Vagina (tissue), 2 donors: ENCODE results near the gene PRELID2.

Experiments
- POLR2A ChIP-seq, 2 donors: fragments of 450-650 bp; IDR thresholded peaks; one replicate each; pipeline ENCODE4 v1.6.1; 2017; ENCODE audit warnings: antibody characterized with exemption in 2 of 2, mild to moderate bottlenecking in 2 of 2, moderate library complexity in 2 of 2
- POLR2AphosphoS5 ChIP-seq, 2 donors: sonication (generic); formaldehyde crosslinking; IDR thresholded peaks; one replicate each; pipeline ENCODE4 v1.9.0; 2017; ENCODE audit warnings: antibody characterized with exemption in 2 of 2, mild to moderate bottlenecking in 2 of 2, low read depth in 1 of 2; ENCODE audit not compliant: insufficient read depth in 1 of 2
- TF ChIP-seq, protein P1 (sequence below), 3 experiments: fragments of 450-650 bp in 2 of 3; fragments of 200-600 bp in 1 of 3; sonication (generic) in 1 of 3; IDR thresholded peaks; one replicate each; pipeline ENCODE4 v1.5.1; 2017 to 2019; ENCODE audit warnings: antibody characterized with exemption in 3 of 3, mild to moderate bottlenecking in 2 of 3, moderate library complexity in 2 of 3

- TF ChIP-seq, protein P1, sequence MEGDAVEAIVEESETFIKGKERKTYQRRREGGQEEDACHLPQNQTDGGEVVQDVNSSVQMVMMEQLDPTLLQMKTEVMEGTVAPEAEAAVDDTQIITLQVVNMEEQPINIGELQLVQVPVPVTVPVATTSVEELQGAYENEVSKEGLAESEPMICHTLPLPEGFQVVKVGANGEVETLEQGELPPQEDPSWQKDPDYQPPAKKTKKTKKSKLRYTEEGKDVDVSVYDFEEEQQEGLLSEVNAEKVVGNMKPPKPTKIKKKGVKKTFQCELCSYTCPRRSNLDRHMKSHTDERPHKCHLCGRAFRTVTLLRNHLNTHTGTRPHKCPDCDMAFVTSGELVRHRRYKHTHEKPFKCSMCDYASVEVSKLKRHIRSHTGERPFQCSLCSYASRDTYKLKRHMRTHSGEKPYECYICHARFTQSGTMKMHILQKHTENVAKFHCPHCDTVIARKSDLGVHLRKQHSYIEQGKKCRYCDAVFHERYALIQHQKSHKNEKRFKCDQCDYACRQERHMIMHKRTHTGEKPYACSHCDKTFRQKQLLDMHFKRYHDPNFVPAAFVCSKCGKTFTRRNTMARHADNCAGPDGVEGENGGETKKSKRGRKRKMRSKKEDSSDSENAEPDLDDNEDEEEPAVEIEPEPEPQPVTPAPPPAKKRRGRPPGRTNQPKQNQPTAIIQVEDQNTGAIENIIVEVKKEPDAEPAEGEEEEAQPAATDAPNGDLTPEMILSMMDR (IDR thresholded peaks at IDR 0.05) = no peak
- no peak for TF ChIP-seq POLR2A (IDR thresholded peaks at IDR 0.05)
- TF ChIP-seq POLR2AphosphoS5 (IDR thresholded peaks at IDR 0.05; ENCODE audit: insufficient read depth in 1 of 2, low read depth in 1 of 2) = no peak
Observed at GRCh38 chr5:145793574-145793973, 41.6 kb downstream of the PRELID2 start.
